ENCODE measurements around the gene CRYBB1. TPM values are rescaled to one million over a fixed set of nuclear protein-coding genes. Genes with fewer than 3 reads are reported as not detected.

CRYBB1 gene
- total and polyA plus RNA-seq, 5 donors = 0.25 to 1.3 (median 0.91) TPM

DNA sequence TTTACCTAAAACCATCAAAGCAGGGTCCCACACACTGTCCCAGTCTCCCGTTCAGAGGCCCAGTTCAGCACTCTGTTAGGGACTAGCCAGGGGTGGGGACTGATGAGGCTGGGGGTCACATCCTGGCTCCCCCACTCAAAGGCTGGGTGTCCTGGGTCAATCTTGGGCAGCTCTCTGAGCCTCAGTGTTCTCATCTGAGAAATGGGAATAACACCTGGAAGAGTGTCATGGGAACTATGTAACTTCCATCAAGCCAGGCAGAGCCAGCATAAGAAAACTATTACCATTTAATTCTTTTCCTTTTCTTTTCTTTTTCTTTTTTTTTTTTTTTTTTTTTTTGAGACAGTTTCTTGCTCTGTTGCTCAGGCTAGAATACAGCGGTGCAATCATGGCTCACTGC is 66.3 kb downstream of the CRYBB1 start:
- intact Hi-C loops (cut with DNase I) = no loop called here
- peaks cover 9% of the 10 kb centered on the region for H3K4me1 ChIP-seq (ENCODE audit: control insufficient read depth, insufficient read depth, low read length)

DNA sequence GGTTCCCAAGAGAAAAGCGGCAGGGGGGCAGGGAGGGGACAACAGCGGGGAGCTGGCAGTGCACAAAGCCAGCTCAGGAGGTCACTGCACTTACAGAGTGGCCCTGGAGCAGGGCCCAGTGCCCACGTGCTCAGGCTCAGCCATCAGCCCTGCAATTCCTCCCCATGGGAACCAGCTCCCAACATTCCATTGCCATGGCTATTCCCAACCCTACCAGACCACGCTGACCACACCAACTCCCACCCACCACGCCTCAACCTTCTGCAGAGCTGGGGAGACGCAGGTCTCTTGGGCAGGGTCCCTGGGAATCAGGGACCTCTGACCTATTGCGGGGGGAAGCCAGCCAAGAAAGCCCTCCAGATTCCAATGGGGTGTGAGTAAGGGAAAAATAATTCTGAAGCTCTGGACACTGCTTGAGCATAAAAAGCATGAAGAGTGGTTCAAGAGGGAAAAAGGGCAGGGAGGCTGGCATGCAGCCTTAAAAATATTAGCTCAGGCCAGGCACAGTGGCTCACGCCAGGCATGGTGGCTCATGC is 67.3 kb downstream of the CRYBB1 start:
- Histone ChIP-seq H3K27me3 (ENCODE audit: control insufficient read depth, insufficient read depth) (no peaks in the 10 kb centered on the region), H3K4me3 (ENCODE audit: low read length) (no peak overlapping the region), H3K4me1 (ENCODE audit: control insufficient read depth, insufficient read depth, low read length) (peaks cover 7% of the 10 kb centered on the region), H3K27ac (ENCODE audit: low read length) (peak overlapping the region; percentile 49), H3K9me3 (ENCODE audit: control insufficient read depth, low read length) (no peaks in the 10 kb centered on the region)
- intact Hi-C loops (cut with DNase I) = no loop called here
- 39% methylated on average over 8 of the region's 8 CpGs for WGBS
- DNase-seq (peak; percentile 60 to 84 (median 83)), ATAC-seq (peak; percentile 85 to 87)

More for the DNA sequence above, 66.3 kb downstream of the CRYBB1 start:
- no peak overlapping the region for H3K4me3 ChIP-seq (ENCODE audit: low read length)
- no peak overlapping the region for H3K27ac ChIP-seq (ENCODE audit: low read length)
- no peaks in the 10 kb centered on the region for H3K27me3 ChIP-seq (ENCODE audit: control insufficient read depth, insufficient read depth)
- H3K9me3 ChIP-seq (ENCODE audit: control insufficient read depth, low read length) = no peaks in the 10 kb centered on the region
- ATAC-seq (no peak), DNase-seq (no peak)
- 97% methylated on average over 2 of the region's 2 CpGs for WGBS

DNA sequence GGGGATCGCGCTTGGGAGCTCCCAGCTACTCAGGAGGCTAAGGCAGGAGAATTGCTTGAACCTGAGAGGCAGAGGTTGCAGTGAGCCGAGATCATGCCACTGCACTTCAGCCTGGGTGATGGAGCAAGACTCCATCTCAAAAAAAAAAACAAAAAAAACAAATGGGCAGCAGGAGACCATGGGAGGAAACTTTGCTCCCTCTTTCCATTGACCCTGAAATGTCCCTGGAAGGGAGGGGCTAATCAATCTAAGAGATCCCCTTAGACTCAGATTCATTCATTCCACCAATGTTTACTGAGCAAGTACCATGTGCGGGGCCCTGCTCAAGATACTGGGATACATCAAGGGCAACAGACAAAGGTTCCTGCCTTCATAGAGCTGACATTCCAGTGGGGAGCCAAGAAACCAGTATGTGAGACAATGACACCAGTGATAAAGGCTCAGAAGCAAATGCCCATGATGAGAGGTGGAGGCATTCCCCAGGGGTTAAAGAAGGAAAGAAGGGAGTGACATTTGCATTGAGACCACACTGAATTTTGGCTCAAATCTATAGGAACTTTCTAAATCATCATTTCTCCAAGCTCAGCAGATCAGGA is 67.8 kb downstream of the CRYBB1 start:
- H3K9me3 ChIP-seq (ENCODE audit: control insufficient read depth, low read length) = no peaks in the 10 kb centered on the region
- ATAC-seq (peak; percentile 15 to 25), DNase-seq (no peak)
- no peak overlapping the region for H3K4me3 ChIP-seq (ENCODE audit: low read length)
- intact Hi-C loops (cut with DNase I) = no loop called here
- WGBS = 84% methylated on average over 4 of the region's 4 CpGs
- H3K4me1 ChIP-seq (ENCODE audit: control insufficient read depth, insufficient read depth, low read length) = peaks cover 1% of the 10 kb centered on the region
- no peaks in the 10 kb centered on the region for H3K27me3 ChIP-seq (ENCODE audit: control insufficient read depth, insufficient read depth)
- peak overlapping the region; percentile 69 for H3K27ac ChIP-seq (ENCODE audit: low read length)

Small RNA genes within 50 kb of the gene (microRNA-seq; reads per million reads assigned to microRNA genes)
- gene MIR548J = 2.9 to 5.4 reads per million in 2 donors

Other genes starting within 250 kb of the CRYBB1 start
- under 1 TPM; 0.08 to 0.50 (median 0.23) TPM for gene ASPHD2, start 188.8 kb downstream of the CRYBB1 start, total RNA-seq
- 0.05 TPM for gene ASPHD2, start 188.8 kb downstream of the CRYBB1 start, polyA plus RNA-seq
- 10 to 100 TPM; 11.4 to 14.0 (median 12.3) TPM for gene HPS4, start 134.2 kb downstream of the CRYBB1 start, total RNA-seq
- gene HPS4, start 134.2 kb downstream of the CRYBB1 start, polyA plus RNA-seq = 7.4 TPM
- gene SRRD, start 134.2 kb downstream of the CRYBB1 start, total RNA-seq = 10 to 100 TPM; 20.4 to 25.8 (median 22.3) TPM
- 10.8 TPM for gene SRRD, start 134.2 kb downstream of the CRYBB1 start, polyA plus RNA-seq
- 10 to 100 TPM; 19.8 to 28.7 (median 25.4) TPM for gene TFIP11, start 105.6 kb downstream of the CRYBB1 start, total RNA-seq
- gene TFIP11, start 105.6 kb downstream of the CRYBB1 start, polyA plus RNA-seq = 15.2 TPM
- 10 to 100 TPM; 30.5 to 55.2 (median 36.9) TPM for gene TPST2, start 27.9 kb downstream of the CRYBB1 start, total RNA-seq
- 27.6 TPM for gene TPST2, start 27.9 kb downstream of the CRYBB1 start, polyA plus RNA-seq
- not detected for gene CRYBA4, start 3.9 kb upstream of the CRYBB1 start, total RNA-seq
- gene CRYBA4, start 3.9 kb upstream of the CRYBB1 start, polyA plus RNA-seq = not detected
- 1 to 10 TPM; 1.3 to 2.7 (median 1.5) TPM for gene MIAT, start 39.6 kb upstream of the CRYBB1 start, total RNA-seq
- gene MIAT, start 39.6 kb upstream of the CRYBB1 start, polyA plus RNA-seq = 0.45 TPM